Stimulated activated naive CD8-positive, alpha-beta T cell treated with anti-CD3 and anti-CD28 coated beads, Interleukin-15, amount 100 ng/mL, for 72 hours (primary cell): ENCODE results near the gene PRKAR2A.
"Not testable (repeated sequence)": the region's sequence is repeated elsewhere in the genome, so short reads cannot be mapped to it uniquely, and the experiment has no call there.

Experiments
- ATAC-seq: fragments of 150-1000 bp; cut with Tn5 transposase; 2 replicates; pipeline ENCODE4 v1.10.0; 2021; ENCODE audit warnings: mild to moderate bottlenecking, moderate library complexity
- DNase-seq, 2 donors: peaks; one replicate each; pipeline ENCODE4 v3.0.0; 2021 to 2022
- H3K27ac Mint-ChIP-seq, 2 donors: one replicate each; pipeline ENCODE4 v1.8.0; 2022; ENCODE audit warnings: mild to moderate bottlenecking in 2 of 2, mixed read lengths in 2 of 2, moderate library complexity in 2 of 2
- H3K27me3 Mint-ChIP-seq: one replicate; pipeline ENCODE4 v1.8.0; 2022; ENCODE audit warnings: mixed read lengths
- H3K4me1 Mint-ChIP-seq: one replicate; pipeline ENCODE4 v1.8.0; 2022; ENCODE audit warnings: mild to moderate bottlenecking, mixed read lengths
- H3K4me3 Mint-ChIP-seq, 2 donors: one replicate each; pipeline ENCODE4 v1.8.0; 2022; ENCODE audit warnings: mild to moderate bottlenecking in 2 of 2, mixed read lengths in 2 of 2, moderate library complexity in 1 of 2
- H3K9me3 Mint-ChIP-seq, 2 donors: one replicate each; pipeline ENCODE4 v1.8.0; 2022; ENCODE audit warnings: mixed read lengths in 2 of 2

Gene PRKAR2A

GRCh38 chr3:48738144-48738536, 109.5 kb downstream of the PRKAR2A start:
- H3K4me1 Mint-ChIP-seq = peaks cover 5% of the 10 kb centered on the region
- H3K27me3 Mint-ChIP-seq = no peaks in the 10 kb centered on the region
- H3K4me3 Mint-ChIP-seq = no peak overlapping the region
- DNase-seq (no peak), ATAC-seq (no peak)
- peak overlapping the region in 1 of 2 donors; percentile 1 for H3K27ac Mint-ChIP-seq
- H3K9me3 Mint-ChIP-seq = no peaks in the 10 kb centered on the region

GRCh38 chr3:48735075-48735767, 112.5 kb downstream of the PRKAR2A start:
- not testable (repeated sequence) for H3K4me1 Mint-ChIP-seq, H3K9me3 Mint-ChIP-seq, H3K27me3 Mint-ChIP-seq, H3K4me3 Mint-ChIP-seq, DNase-seq, H3K27ac Mint-ChIP-seq, ATAC-seq

- ATAC-seq = peak; percentile 39
- DNase-seq, H3K4me1 Mint-ChIP-seq, H3K4me3 Mint-ChIP-seq, H3K27ac Mint-ChIP-seq, H3K9me3 Mint-ChIP-seq, H3K27me3 Mint-ChIP-seq: not testable (repeated sequence)
These were observed 113.1 kb downstream of the PRKAR2A start for GRCh38 chr3:48734541-48734940.

- not testable (repeated sequence) for DNase-seq, ATAC-seq, H3K4me1 Mint-ChIP-seq, H3K9me3 Mint-ChIP-seq, H3K27ac Mint-ChIP-seq, H3K27me3 Mint-ChIP-seq, H3K4me3 Mint-ChIP-seq
These were observed 113.7 kb downstream of the PRKAR2A start for GRCh38 chr3:48733752-48734518.

- no peak for ATAC-seq
- Mint-ChIP-seq H3K27ac (no peak overlapping the region), H3K27me3 (no peaks in the 10 kb centered on the region), H3K4me1 (no peaks in the 10 kb centered on the region), H3K9me3 (no peaks in the 10 kb centered on the region), H3K4me3 (no peak overlapping the region)
- no peak for DNase-seq
These were observed 120.2 kb downstream of the PRKAR2A start for GRCh38 chr3:48727511-48727910.

- H3K27me3 Mint-ChIP-seq, H3K9me3 Mint-ChIP-seq, H3K4me1 Mint-ChIP-seq, H3K27ac Mint-ChIP-seq, DNase-seq, ATAC-seq, H3K4me3 Mint-ChIP-seq: not testable (repeated sequence)
These were observed 122.4 kb downstream of the PRKAR2A start for GRCh38 chr3:48725185-48725855.

GRCh38 chr3:48723725-48724124, 123.9 kb downstream of the PRKAR2A start:
- Mint-ChIP-seq H3K27me3 (peaks cover 7% of the 10 kb centered on the region), H3K27ac (no peak overlapping the region), H3K4me1 (no peaks in the 10 kb centered on the region), H3K4me3 (no peak overlapping the region), H3K9me3 (no peaks in the 10 kb centered on the region)
- ATAC-seq (no peak), DNase-seq (no peak)

- DNase-seq, H3K4me3 Mint-ChIP-seq, ATAC-seq, H3K27ac Mint-ChIP-seq, H3K4me1 Mint-ChIP-seq, H3K27me3 Mint-ChIP-seq, H3K9me3 Mint-ChIP-seq: not testable (repeated sequence)
These were observed 124.4 kb downstream of the PRKAR2A start for GRCh38 chr3:48723293-48723692.

GRCh38 chr3:48716982-48717746, 130.5 kb downstream of the PRKAR2A start, which contains the start of gene IP6K2:
IP6K2 (minus strand) TSS chr3:48717221; CDS start chr3:48695291, 21,930 bp downstream.
- peaks cover 7% of the 10 kb centered on the region for H3K27me3 Mint-ChIP-seq
- DNase-seq (peak; percentile 97 to 99), ATAC-seq (peak; percentile 100)
- H3K4me3 Mint-ChIP-seq = peak within 1 kb of the TSS; percentile 95 to 97
- H3K27ac Mint-ChIP-seq = peak within 1 kb of the TSS; percentile 98 to 99
- H3K4me1 Mint-ChIP-seq = peaks cover 45% of the 10 kb centered on the region
- no peaks in the 10 kb centered on the region for H3K9me3 Mint-ChIP-seq

GRCh38 chr3:48716508-48716981, 131.1 kb downstream of the PRKAR2A start:
- Mint-ChIP-seq H3K27ac (peak overlapping the region; percentile 98 to 99), H3K4me3 (peak overlapping the region; percentile 95 to 97), H3K27me3 (peaks cover 7% of the 10 kb centered on the region), H3K4me1 (peaks cover 50% of the 10 kb centered on the region), H3K9me3 (no peaks in the 10 kb centered on the region)
- ATAC-seq (no peak), DNase-seq (peak; percentile 23 to 25)

- H3K4me3 Mint-ChIP-seq = peak overlapping the region; percentile 95 to 97
- ATAC-seq (no peak), DNase-seq (no peak)
- no peaks in the 10 kb centered on the region for H3K9me3 Mint-ChIP-seq
- H3K27ac Mint-ChIP-seq = peak overlapping the region in 1 of 2 donors; percentile 86
- peaks cover 59% of the 10 kb centered on the region for H3K4me1 Mint-ChIP-seq
- H3K27me3 Mint-ChIP-seq = peaks cover 7% of the 10 kb centered on the region
These were observed 132.4 kb downstream of the PRKAR2A start for GRCh38 chr3:48715174-48715800.

- Mint-ChIP-seq H3K4me3 (no peak overlapping the region), H3K9me3 (no peaks in the 10 kb centered on the region), H3K4me1 (peaks cover 81% of the 10 kb centered on the region), H3K27ac (no peak overlapping the region), H3K27me3 (no peaks in the 10 kb centered on the region)
- DNase-seq (no peak), ATAC-seq (no peak)
These were observed 135.9 kb downstream of the PRKAR2A start for GRCh38 chr3:48711727-48712126.

GRCh38 chr3:48709051-48709461, 138.6 kb downstream of the PRKAR2A start:
- Mint-ChIP-seq H3K4me1 (peaks cover 71% of the 10 kb centered on the region), H3K27ac (peak overlapping the region; percentile 28 to 82), H3K27me3 (no peaks in the 10 kb centered on the region), H3K4me3 (no peak overlapping the region), H3K9me3 (no peaks in the 10 kb centered on the region)
- ATAC-seq (no peak), DNase-seq (no peak)

GRCh38 chr3:48708481-48708889, 139.2 kb downstream of the PRKAR2A start:
- peak overlapping the region; percentile 28 to 82 for H3K27ac Mint-ChIP-seq
- H3K27me3 Mint-ChIP-seq = no peaks in the 10 kb centered on the region
- DNase-seq (no peak), ATAC-seq (peak; percentile 50)
- H3K4me3 Mint-ChIP-seq = no peak overlapping the region
- no peaks in the 10 kb centered on the region for H3K9me3 Mint-ChIP-seq
- H3K4me1 Mint-ChIP-seq = peaks cover 73% of the 10 kb centered on the region

GRCh38 chr3:48707157-48707556, 140.5 kb downstream of the PRKAR2A start:
- no peaks in the 10 kb centered on the region for H3K27me3 Mint-ChIP-seq
- DNase-seq (no peak), ATAC-seq (no peak)
- peaks cover 0 to 5% of the 10 kb centered on the region in 2 donors for H3K9me3 Mint-ChIP-seq
- no peak overlapping the region for H3K27ac Mint-ChIP-seq
- H3K4me1 Mint-ChIP-seq = peaks cover 67% of the 10 kb centered on the region
- H3K4me3 Mint-ChIP-seq = no peak overlapping the region
